ENCODE data around the gene USP21. TPM values are rescaled to one million over a fixed set of nuclear protein-coding genes. Genes with fewer than 3 reads are reported as not detected.

Gene USP21
- total and polyA plus RNA-seq, 2 of the 13 experiments (the other 11 are each of a cell fraction or from before 2014, with no cell fraction given) = 10.1 to 33.1 TPM

DNA sequence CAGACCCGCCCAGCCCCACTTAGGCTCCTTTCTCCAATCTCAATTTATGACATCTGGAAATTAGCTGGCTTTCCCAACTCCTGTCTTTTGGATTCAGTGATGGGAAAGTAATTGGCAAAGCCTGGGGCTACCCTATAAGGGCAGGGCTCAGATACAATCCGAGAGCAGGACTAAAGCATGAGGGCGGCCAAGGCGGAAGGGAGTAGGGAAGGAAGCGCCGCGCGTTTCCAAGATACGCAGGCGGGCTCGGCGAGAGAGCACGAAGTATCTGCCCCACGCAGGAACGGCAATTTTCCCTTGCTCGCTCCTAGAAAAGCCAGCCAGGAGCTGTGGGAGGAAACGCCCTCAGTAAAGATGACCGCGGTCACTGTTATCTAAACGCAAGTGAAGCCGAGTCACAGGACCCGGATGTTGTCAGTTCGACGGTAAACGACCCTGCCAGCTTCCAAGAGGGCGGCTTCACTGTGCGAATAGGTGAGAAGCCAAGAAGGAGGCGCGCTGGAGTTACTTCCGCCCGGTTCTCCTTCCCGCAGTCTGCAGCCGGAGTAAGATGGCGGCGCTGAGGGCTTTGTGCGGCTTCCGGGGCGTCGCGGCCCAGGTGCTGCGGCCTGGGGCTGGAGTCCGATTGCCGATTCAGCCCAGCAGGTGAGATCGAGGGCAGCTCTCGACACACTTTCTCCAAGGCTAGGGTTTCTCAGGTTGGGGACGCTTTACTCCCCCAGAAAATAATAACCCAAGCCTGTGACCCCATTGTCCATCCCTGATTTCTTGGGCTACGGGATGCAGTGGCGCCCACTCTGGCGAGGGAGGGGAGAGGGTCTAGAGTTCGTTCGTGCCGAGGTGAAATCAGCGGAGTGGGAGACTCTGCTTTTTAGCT lies 42.8 kb downstream of the USP21 start, which contains the start of gene NDUFS2 (continued):
- TF ChIP-seq ZBTB49 (CRISPR knock-in tag; IDR thresholded peaks at IDR 0.05; ENCODE audit: borderline replicate concordance) = no peak
- no peak for TF ChIP-seq ZNF782 (CRISPR knock-in tag; IDR thresholded peaks at IDR 0.05; ENCODE audit: borderline replicate concordance)
- TF ChIP-seq TCF7L2 (IDR thresholded peaks at IDR 0.05; ENCODE audit: low read depth, low read length) = no peak
- peak; percentile 65 for TF ChIP-seq KDM5A (IDR thresholded peaks at IDR 0.05; ENCODE audit: borderline replicate concordance, low read length)
- TF ChIP-seq ZNF646 (CRISPR knock-in tag; IDR thresholded peaks at IDR 0.05) = no peak
- TF ChIP-seq CENPT (CRISPR knock-in tag; IDR thresholded peaks at IDR 0.05; ENCODE audit: low read depth) = no peak
- peak; percentile 70 for TF ChIP-seq FOXO1 (CRISPR knock-in tag; IDR thresholded peaks at IDR 0.05)
- no peak for TF ChIP-seq ZBTB8A (CRISPR knock-in tag; IDR thresholded peaks at IDR 0.05; ENCODE audit: borderline replicate concordance, low read depth)
- TF ChIP-seq, protein P1, sequence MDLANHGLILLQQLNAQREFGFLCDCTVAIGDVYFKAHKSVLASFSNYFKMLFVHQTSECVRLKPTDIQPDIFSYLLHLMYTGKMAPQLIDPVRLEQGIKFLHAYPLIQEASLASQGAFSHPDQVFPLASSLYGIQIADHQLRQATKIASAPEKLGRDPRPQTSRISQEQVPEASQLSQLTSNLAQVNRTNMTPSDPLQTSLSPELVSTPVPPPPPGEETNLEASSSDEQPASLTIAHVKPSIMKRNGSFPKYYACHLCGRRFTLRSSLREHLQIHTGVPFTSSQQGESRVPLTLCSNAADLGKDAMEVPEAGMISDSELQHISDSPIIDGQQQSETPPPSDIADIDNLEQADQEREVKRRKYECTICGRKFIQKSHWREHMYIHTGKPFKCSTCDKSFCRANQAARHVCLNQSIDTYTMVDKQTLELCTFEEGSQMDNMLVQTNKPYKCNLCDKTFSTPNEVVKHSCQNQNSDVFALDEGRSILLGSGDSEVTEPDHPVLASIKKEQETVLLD (CRISPR knock-in tag; IDR thresholded peaks at IDR 0.05; ENCODE audit: low read depth) = no peak
- TF ChIP-seq ZNF589 (CRISPR knock-in tag; conservative IDR thresholded peaks at IDR 0.05) = peak; percentile 71; the same call in 1 of the 2 replicates
- peak; percentile 69 for TF ChIP-seq XRCC5 (optimal IDR thresholded peaks at IDR 0.05; ENCODE audit: low read length)
- TF ChIP-seq BRCA1 (CRISPR knock-in tag; IDR thresholded peaks at IDR 0.05) = 0 out of 2 replicates have a peak, but pooled peaks have one; percentile 30
- peak; percentile 97 for TF ChIP-seq CREM (IDR thresholded peaks at IDR 0.05)
- TF ChIP-seq CREM (CRISPR knock-in tag; IDR thresholded peaks at IDR 0.05) = no peak
- TF ChIP-seq ZNF317 (CRISPR knock-in tag; IDR thresholded peaks at IDR 0.05) = no peak
- peak; percentile 62; the same call in 1 of the 2 replicates for TF ChIP-seq FOXA3 (CRISPR knock-in tag; IDR thresholded peaks at IDR 0.05)
- no peak for TF ChIP-seq ZNF337 (CRISPR knock-in tag; IDR thresholded peaks at IDR 0.05; ENCODE audit: borderline replicate concordance, low read depth)
- no peak for TF ChIP-seq NR2F1 (CRISPR knock-in tag; IDR thresholded peaks at IDR 0.05)
- TF ChIP-seq ZNF530 (CRISPR knock-in tag; IDR thresholded peaks at IDR 0.05; ENCODE audit: low read depth) = no peak
